Renal cortex interstitium (tissue), 11 donors: Measurements from ENCODE around the gene NT5DC2. TPM values are rescaled to one million over a fixed set of nuclear protein-coding genes. Genes with fewer than 3 reads are reported as not detected.

Source experiments
- DNase-seq, 11 donors: peaks; one replicate each; pipeline ENCODE4 v3.0.0-alpha.2; 2013; ENCODE audit warnings: low read depth in 9 of 11, low spot score in 4 of 11; ENCODE audit errors: extremely low read depth in 1 of 11
- polyA plus RNA-seq, 3 donors: library from polyadenylated mRNA; unstranded; fragments of 120-200 nt; gene quantifications; one replicate each; pipeline ENCODE4 v1.2.1, GENCODE V29; 2013; ENCODE audit not compliant: insufficient read length in 3 of 3

NT5DC2 gene
- polyA plus RNA-seq, 3 donors: 142 to 196 (median 165) TPM

GRCh38 chr3:52483081-52483480 is 50.6 kb downstream of the NT5DC2 start:
- DNase-seq: no peak

DNA sequence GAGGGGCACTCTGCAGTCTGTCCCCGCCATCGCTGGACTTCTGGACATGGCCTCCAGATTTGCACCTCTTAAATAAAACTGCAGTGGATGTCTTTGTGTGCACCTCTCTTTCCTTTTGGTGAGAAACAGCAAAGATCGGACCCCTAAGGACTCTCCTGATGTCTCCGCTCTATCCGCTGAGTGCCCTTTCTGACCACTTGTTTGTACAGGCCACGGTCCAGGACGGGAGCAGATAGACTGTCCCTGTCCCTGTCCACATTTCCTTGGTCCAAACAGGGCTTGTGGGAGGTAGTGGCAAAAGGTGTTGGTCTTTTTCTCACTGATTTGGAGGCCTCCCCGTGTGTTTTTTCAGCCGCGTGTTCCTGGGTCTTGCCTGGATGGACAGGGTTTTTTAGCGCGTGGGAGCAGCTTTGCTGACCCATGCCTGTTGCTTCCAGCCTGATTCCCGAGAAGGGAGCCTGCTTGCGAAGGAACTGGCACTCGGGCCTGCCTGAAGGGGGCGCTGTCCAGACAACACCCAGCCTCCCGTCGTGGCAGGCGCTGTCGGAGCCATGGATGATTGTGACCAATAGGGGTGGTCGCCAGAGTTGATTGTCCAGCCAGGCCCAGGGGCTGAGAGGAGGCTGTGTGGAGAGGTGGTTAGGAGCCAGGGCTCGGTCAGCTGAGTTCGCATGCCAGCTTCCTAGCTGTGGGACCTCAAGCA is 51.7 kb downstream of the NT5DC2 start:
- DNase-seq: no peak

- DNase-seq: no peak
Measured at GRCh38 chr3:52480768-52481715, 52.6 kb downstream of the NT5DC2 start.

- no peak for DNase-seq
Measured at GRCh38 chr3:52479877-52480575, 53.6 kb downstream of the NT5DC2 start.

DNA sequence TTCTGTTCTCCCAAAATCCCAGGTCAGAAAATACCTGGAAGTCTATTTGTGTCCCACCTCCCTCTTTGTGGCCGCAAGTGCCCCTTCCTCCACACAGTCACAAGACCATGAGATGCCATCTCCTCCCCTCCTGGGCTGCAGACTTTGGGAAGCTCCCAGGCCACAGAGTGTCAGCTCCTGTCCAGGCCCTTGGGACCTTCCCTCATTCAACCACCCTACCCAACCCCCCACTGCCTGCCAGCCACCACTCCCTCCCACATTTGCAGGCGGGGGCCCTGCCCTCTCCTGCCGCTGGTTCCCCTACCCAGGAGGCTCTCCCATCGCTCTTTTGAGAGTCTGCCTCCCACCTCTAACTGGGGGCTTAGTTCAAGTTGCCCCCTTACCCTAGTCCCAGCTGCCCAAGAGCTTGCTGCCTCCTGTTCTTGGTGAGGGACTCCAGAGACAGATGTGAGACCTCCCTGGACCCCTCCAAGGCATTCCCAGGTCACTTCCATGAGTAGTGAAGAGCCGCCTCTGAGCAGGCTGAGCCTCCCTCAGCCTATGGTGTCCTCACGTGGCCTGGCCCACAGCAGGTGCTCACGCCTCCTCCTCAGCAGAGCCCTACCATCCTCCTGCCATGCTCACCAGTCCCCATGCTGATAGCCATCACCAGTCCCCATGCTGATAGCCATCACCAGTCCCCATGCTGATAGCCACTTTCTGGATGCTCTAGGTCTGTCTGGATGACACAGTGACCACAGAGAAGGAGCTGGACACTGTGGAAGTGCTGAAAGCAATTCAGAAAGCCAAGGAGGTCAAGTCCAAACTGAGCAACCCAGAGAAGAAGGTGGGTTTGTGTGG is 54.4 kb downstream of the NT5DC2 start:
- DNase-seq: no peak

GRCh38 chr3:52477796-52478095 is 55.9 kb downstream of the NT5DC2 start:
- no peak for DNase-seq

- DNase-seq: no peak
Measured at GRCh38 chr3:52477076-52477795, 56.4 kb downstream of the NT5DC2 start.

Other genes starting within 250 kb of the NT5DC2 start
- 10 to 100 TPM; 26.2 to 49.4 (median 41.2) TPM for gene GLYCTK, start 246.0 kb downstream of the NT5DC2 start, polyA plus RNA-seq
- 10 to 100 TPM; 10.0 to 13.9 (median 10.3) TPM for gene DNAH1, start 217.5 kb downstream of the NT5DC2 start, polyA plus RNA-seq
- gene BAP1, start 123.8 kb downstream of the NT5DC2 start, polyA plus RNA-seq: 10 to 100 TPM; 84.5 to 92.5 (median 89.8) TPM
- 10 to 100 TPM in 2 of 3 donors, 1 to 10 TPM in 1; 8.1 to 14.1 (median 10.4) TPM for gene PHF7, start 123.2 kb downstream of the NT5DC2 start, polyA plus RNA-seq
- gene SEMA3G, start 88.8 kb downstream of the NT5DC2 start, polyA plus RNA-seq: 10 to 100 TPM; 23.5 to 32.7 (median 24.5) TPM
- 1 to 10 TPM; 6.1 to 7.2 (median 6.5) TPM for gene TNNC1, start 79.8 kb downstream of the NT5DC2 start, polyA plus RNA-seq
- gene NISCH, start 78.3 kb downstream of the NT5DC2 start, polyA plus RNA-seq: 100 to 1,000 TPM in 2 of 3 donors, 10 to 100 TPM in 1; 99.3 to 150 (median 115) TPM
- gene STAB1, start 38.5 kb downstream of the NT5DC2 start, polyA plus RNA-seq: 10 to 100 TPM; 33.9 to 45.5 (median 44.6) TPM
- 10 to 100 TPM; 17.4 to 28.2 (median 20.8) TPM for gene UQCC5, start 2.7 kb upstream of the NT5DC2 start, polyA plus RNA-seq
- 10 to 100 TPM; 56.3 to 65.6 (median 64.0) TPM for gene PBRM1, start 152.1 kb upstream of the NT5DC2 start, polyA plus RNA-seq
- gene GNL3, start 152.2 kb upstream of the NT5DC2 start, polyA plus RNA-seq: 100 to 1,000 TPM in 2 of 3 donors, 10 to 100 TPM in 1; 92.5 to 109 (median 105) TPM
- gene GLT8D1, start 171.9 kb upstream of the NT5DC2 start, polyA plus RNA-seq: 100 to 1,000 TPM; 123 to 142 (median 127) TPM
- 100 to 1,000 TPM; 148 to 176 (median 164) TPM for gene SPCS1, start 172.2 kb upstream of the NT5DC2 start, polyA plus RNA-seq
- gene NEK4, start 237.1 kb upstream of the NT5DC2 start, polyA plus RNA-seq: 10 to 100 TPM; 29.0 to 31.2 (median 29.2) TPM
- under 1 TPM in 1 of 3 donors, not detected in 2; 0.28 TPM for gene ITIH1, start 243.7 kb upstream of the NT5DC2 start, polyA plus RNA-seq